ENCODE data around the gene ELFN1.

Gene ELFN1

GRCh38 chr7:1669954-1670893, at the start of gene ELFN1:
TSS of gene ELFN1 (plus strand) at chr7:1670277. CDS start at chr7:1744597, 74,320 bp downstream.
- no peak within 1 kb of the TSS for H3K4me3 ChIP-seq (ENCODE audit: low read depth, low read length)
- no peak for TF ChIP-seq CTCF (IDR thresholded peaks at IDR 0.05; ENCODE audit: low read depth, low read length, missing control alignments)
- no peak for DNase-seq (ENCODE audit: low read depth)

- DNase-seq (ENCODE audit: low read depth), result no peak
- H3K4me3 ChIP-seq (ENCODE audit: low read depth, low read length), result no peak overlapping the region
- no peak for TF ChIP-seq CTCF (IDR thresholded peaks at IDR 0.05; ENCODE audit: low read depth, low read length, missing control alignments)
These were observed 49.2 kb upstream of the ELFN1 start for GRCh38 chr7:1620835-1621234.

GRCh38 chr7:1621718-1622117, 48.4 kb upstream of the ELFN1 start:
- no peak for TF ChIP-seq CTCF (IDR thresholded peaks at IDR 0.05; ENCODE audit: low read depth, low read length, missing control alignments)
- DNase-seq (ENCODE audit: low read depth), result no peak
- H3K4me3 ChIP-seq (ENCODE audit: low read depth, low read length), result no peak overlapping the region

- H3K4me3 ChIP-seq (ENCODE audit: low read depth, low read length), result no peak overlapping the region
- TF ChIP-seq CTCF (IDR thresholded peaks at IDR 0.05; ENCODE audit: low read depth, low read length, missing control alignments), result no peak
- DNase-seq (ENCODE audit: low read depth), result no peak
These were observed 47.6 kb upstream of the ELFN1 start for GRCh38 chr7:1622441-1622840.

- H3K4me3 ChIP-seq (ENCODE audit: low read depth, low read length), result no peak overlapping the region
- no peak for TF ChIP-seq CTCF (IDR thresholded peaks at IDR 0.05; ENCODE audit: low read depth, low read length, missing control alignments)
- DNase-seq (ENCODE audit: low read depth), result no peak
These were observed 46.3 kb upstream of the ELFN1 start for GRCh38 chr7:1623810-1624209.

- TF ChIP-seq CTCF (IDR thresholded peaks at IDR 0.05; ENCODE audit: low read depth, low read length, missing control alignments), result no peak
- H3K4me3 ChIP-seq (ENCODE audit: low read depth, low read length), result no peak overlapping the region
- DNase-seq (ENCODE audit: low read depth), result no peak
These were observed 44.8 kb upstream of the ELFN1 start for GRCh38 chr7:1624999-1625927.
